Neural progenitor cell (in vitro differentiated cells): ENCODE data around the gene OPALIN.

Source experiments
- CTCF ChIP-seq: fragments of 200-600 bp; sonication (generic); IDR thresholded peaks from 2 replicates; pipeline ENCODE4 v1.5.1; 2017; ENCODE audit warnings: antibody characterized with exemption, mild to moderate bottlenecking
- EZH2 ChIP-seq: fragments of 200-600 bp; sonication (generic); IDR thresholded peaks from 2 replicates; pipeline ENCODE4 v1.6.1; 2017; ENCODE audit warnings: antibody characterized with exemption, mild to moderate bottlenecking, moderate library complexity
- EZH2phosphoT487 ChIP-seq: fragments of 200-600 bp; sonication (generic); IDR thresholded peaks from 2 replicates; pipeline ENCODE4 v1.6.1; 2017; ENCODE audit warnings: antibody characterized with exemption

- no peak for TF ChIP-seq EZH2
- TF ChIP-seq CTCF = no peak
- no peak for TF ChIP-seq EZH2phosphoT487
These were observed 33.0 kb downstream of the OPALIN start for GRCh38 chr10:96325719-96326373.
